GM18499 (cell line): Measurements from ENCODE around the gene SCAI.

Source experiments
- ATAC-seq: cut with Tn5 transposase; IDR thresholded peaks from one replicate; pipeline ENCODE4 v1.9.1; 2021; ENCODE audit warnings: moderate number of reproducible peaks; ENCODE audit not compliant: insufficient read depth, unreplicated experiment

SCAI gene

GRCh38 chr9:124906966-124907365, 236.4 kb downstream of the SCAI start:
- ATAC-seq: no peak

- no peak for ATAC-seq
Measured at GRCh38 chr9:124899845-124900244, 243.5 kb downstream of the SCAI start.

GRCh38 chr9:124897570-124898460, 245.5 kb downstream of the SCAI start:
- no peak for ATAC-seq

- ATAC-seq: no peak
Measured at GRCh38 chr9:124894741-124895170, 248.6 kb downstream of the SCAI start.

- no peak for ATAC-seq
Measured at GRCh38 chr9:124894035-124894740, 249.1 kb downstream of the SCAI start.
